Natural killer cell (primary cell): ENCODE data around the gene CLCN4. TPM values are rescaled to one million over a fixed set of nuclear protein-coding genes. Genes with fewer than 3 reads are reported as not detected.

Experiments used
- ATAC-seq, 3 donors: fragments of 150-1000 bp in 2 of 3; fragments of 200-7000 bp in 1 of 3; cut with Tn5 transposase; 1 replicate in 1 of 3; 2 replicates in 2 of 3; pipeline ENCODE4 v1.10.0; 2021; ENCODE audit warnings: mild to moderate bottlenecking in 2 of 3, moderate library complexity in 2 of 3
- DNase-seq, 2 donors: peaks; one replicate each; pipeline versions ENCODE4 v3.0.0 to v3.0.0-alpha.2; 2013 to 2021; ENCODE audit warnings: mixed read lengths in 1 of 2
- H3K27ac ChIP-seq: one replicate; pipeline ENCODE4 v1.5.1; 2013; ENCODE audit warnings: mild to moderate bottlenecking, low read length
- H3K27me3 ChIP-seq: one replicate; pipeline ENCODE4 v1.6.1; 2013; ENCODE audit warnings: low read length; ENCODE audit not compliant: control insufficient read depth, insufficient read depth
- H3K36me3 ChIP-seq: one replicate; pipeline ENCODE4 v1.6.1; 2013; ENCODE audit warnings: low read length; ENCODE audit not compliant: control insufficient read depth, insufficient read depth
- H3K4me1 ChIP-seq: one replicate; pipeline ENCODE4 v1.6.1; 2013; ENCODE audit warnings: low read length; ENCODE audit not compliant: control insufficient read depth, insufficient read depth
- H3K4me3 ChIP-seq: one replicate; pipeline ENCODE4 v1.5.1; 2013; ENCODE audit warnings: low read length
- H3K9me3 ChIP-seq: one replicate; pipeline ENCODE4 v1.6.1; 2013; ENCODE audit warnings: low read length; ENCODE audit not compliant: control insufficient read depth, insufficient read depth
- H3K27ac Mint-ChIP-seq, 2 donors: one replicate each; pipeline ENCODE4 v1.8.0; 2022; ENCODE audit warnings: mild to moderate bottlenecking in 2 of 2, mixed read lengths in 2 of 2, moderate library complexity in 1 of 2
- H3K27me3 Mint-ChIP-seq, 2 donors: one replicate each; pipeline ENCODE4 v1.8.0; 2022; ENCODE audit warnings: low read depth in 2 of 2, mixed read lengths in 2 of 2
- H3K36me3 Mint-ChIP-seq: one replicate; pipeline ENCODE4 v1.8.0; 2022; ENCODE audit warnings: mixed read lengths
- H3K4me1 Mint-ChIP-seq, 2 donors: one replicate each; pipeline ENCODE4 v1.8.0; 2022; ENCODE audit warnings: mixed read lengths in 2 of 2
- H3K4me3 Mint-ChIP-seq: one replicate; pipeline ENCODE4 v1.8.0; 2022; ENCODE audit warnings: mild to moderate bottlenecking, moderate library complexity, mixed read lengths
- H3K9me3 Mint-ChIP-seq, 2 donors: one replicate each; pipeline ENCODE4 v1.8.0; 2022; ENCODE audit warnings: mixed read lengths in 2 of 2
- CTCF ChIP-seq: fragments of 200-600 bp; IDR thresholded peaks from one replicate; pipeline ENCODE4 v1.8.0; 2022; ENCODE audit warnings: antibody characterized with exemption
- WGBS: methylation state at CpG from one replicate; pipeline ENCODE4 v1.1.7; 2013; ENCODE audit warnings: missing lambda C conversion rate; ENCODE audit not compliant: insufficient coverage; 5-methylcytosine and 5-hydroxymethylcytosine counted together
- intact Hi-C: fragments of 100-400 bp; cut with micrococcal nuclease; formaldehyde crosslinking; loops from one replicate; pipeline ENCODE4 v1.14.2; 2022
- total RNA-seq, 4 donors: library from RNA; stranded (reverse); fragments of 120-200 nt in 1 of 4; gene quantifications; one replicate each; pipeline versions ENCODE4 v1.2.3 to v1.2.4, GENCODE V29; 2013 to 2022

CLCN4 gene
- total RNA-seq, 3 donors from 2014 or later (not counting 1 experiment from before 2014, with no cell fraction given) = 0.05 to 0.66 (median 0.23) TPM

- DNase-seq (no peak), ATAC-seq (no peak)
- no peaks in the 10 kb centered on the region for H3K9me3 Mint-ChIP-seq
- no peaks in the 10 kb centered on the region for H3K27me3 Mint-ChIP-seq
- WGBS = over 99% methylated on average over 17 of the region's 17 CpGs
- no peaks in the 10 kb centered on the region for H3K4me1 ChIP-seq
- TF ChIP-seq CTCF = no peak
- no peaks in the 10 kb centered on the region for H3K4me1 Mint-ChIP-seq
- no peak overlapping the region for H3K4me3 Mint-ChIP-seq
- peaks cover 22% of the 10 kb centered on the region for H3K36me3 ChIP-seq
- no peak overlapping the region for H3K27ac ChIP-seq
- H3K9me3 ChIP-seq = no peaks in the 10 kb centered on the region
- intact Hi-C loops = no loop called here
- H3K27me3 ChIP-seq = no peaks in the 10 kb centered on the region
- H3K36me3 Mint-ChIP-seq = no peaks in the 10 kb centered on the region
- H3K27ac Mint-ChIP-seq = no peak overlapping the region
- no peak overlapping the region for H3K4me3 ChIP-seq
Observed at GRCh38 chrX:10128386-10128785, 28.4 kb upstream of the CLCN4 start.

- no peak for ATAC-seq
- Histone ChIP-seq H3K27me3 (no peaks in the 10 kb centered on the region), H3K27ac (no peak overlapping the region), H3K9me3 (no peaks in the 10 kb centered on the region), H3K4me3 (no peak overlapping the region), H3K36me3 (peaks cover 22% of the 10 kb centered on the region), H3K4me1 (no peaks in the 10 kb centered on the region)
- no peaks in the 10 kb centered on the region for H3K27me3 Mint-ChIP-seq
- no peaks in the 10 kb centered on the region for H3K9me3 Mint-ChIP-seq
- TF ChIP-seq CTCF = no peak
- intact Hi-C loops = no loop called here
- no peaks in the 10 kb centered on the region for H3K4me1 Mint-ChIP-seq
- no peak for DNase-seq
- H3K27ac Mint-ChIP-seq = no peak overlapping the region
- no peak overlapping the region for H3K4me3 Mint-ChIP-seq
- H3K36me3 Mint-ChIP-seq = no peaks in the 10 kb centered on the region
- 98% methylated on average over 12 of the region's 12 CpGs for whole genome bisulfite sequencing
Observed at GRCh38 chrX:10129229-10129628, 27.5 kb upstream of the CLCN4 start.

- ATAC-seq (no peak), DNase-seq (no peak)
- WGBS = 93% methylated on average over 3 of the region's 3 CpGs
- H3K4me1 Mint-ChIP-seq = no peaks in the 10 kb centered on the region
- intact Hi-C loops = no loop called here
- H3K27ac Mint-ChIP-seq = no peak overlapping the region
- no peaks in the 10 kb centered on the region for H3K27me3 ChIP-seq
- no peak overlapping the region for H3K27ac ChIP-seq
- H3K36me3 Mint-ChIP-seq = no peaks in the 10 kb centered on the region
- H3K9me3 Mint-ChIP-seq = no peaks in the 10 kb centered on the region
- no peaks in the 10 kb centered on the region for H3K9me3 ChIP-seq
- H3K36me3 ChIP-seq = peaks cover 30% of the 10 kb centered on the region
- H3K4me3 Mint-ChIP-seq = no peak overlapping the region
- no peaks in the 10 kb centered on the region for H3K4me1 ChIP-seq
- no peak for TF ChIP-seq CTCF
- no peaks in the 10 kb centered on the region for H3K27me3 Mint-ChIP-seq
- H3K4me3 ChIP-seq = no peak overlapping the region
Observed at GRCh38 chrX:10130354-10130753, 26.4 kb upstream of the CLCN4 start.

- Mint-ChIP-seq H3K4me3 (no peak overlapping the region), H3K9me3 (no peaks in the 10 kb centered on the region), H3K36me3 (no peaks in the 10 kb centered on the region), H3K27ac (no peak overlapping the region), H3K4me1 (no peaks in the 10 kb centered on the region), H3K27me3 (no peaks in the 10 kb centered on the region)
- intact Hi-C loops = no loop called here
- 96% methylated on average over 19 of the region's 20 CpGs for WGBS
- peaks cover 31% of the 10 kb centered on the region for H3K36me3 ChIP-seq
- no peaks in the 10 kb centered on the region for H3K9me3 ChIP-seq
- H3K4me1 ChIP-seq = no peaks in the 10 kb centered on the region
- no peak for ATAC-seq
- H3K27ac ChIP-seq = no peak overlapping the region
- no peak for DNase-seq
- no peaks in the 10 kb centered on the region for H3K27me3 ChIP-seq
- H3K4me3 ChIP-seq = no peak overlapping the region
- TF ChIP-seq CTCF = no peak
Observed at GRCh38 chrX:10133980-10134676, 22.6 kb upstream of the CLCN4 start.
